ENCODE results near the gene SUGCT.

DNA sequence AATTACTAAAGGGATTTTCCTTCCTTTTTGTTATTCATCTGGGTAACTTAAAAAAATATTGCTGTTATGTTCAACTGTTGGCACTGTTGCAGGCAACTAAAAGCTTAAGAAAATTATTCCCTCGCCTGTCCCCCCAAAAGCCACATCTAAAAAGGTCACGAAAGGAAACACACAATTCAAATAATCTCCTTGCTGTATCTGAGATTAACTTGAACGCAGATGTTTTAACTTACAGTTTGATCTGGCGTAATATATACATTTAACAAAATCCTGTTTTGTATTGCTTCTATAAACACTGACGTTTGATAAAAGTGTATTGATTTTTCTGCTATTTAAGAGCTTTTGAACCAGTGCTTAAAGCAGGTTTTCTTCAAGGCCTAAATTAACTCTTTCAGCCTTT is 432.1 kb downstream of the SUGCT start:
- TF ChIP-seq, protein P1, sequence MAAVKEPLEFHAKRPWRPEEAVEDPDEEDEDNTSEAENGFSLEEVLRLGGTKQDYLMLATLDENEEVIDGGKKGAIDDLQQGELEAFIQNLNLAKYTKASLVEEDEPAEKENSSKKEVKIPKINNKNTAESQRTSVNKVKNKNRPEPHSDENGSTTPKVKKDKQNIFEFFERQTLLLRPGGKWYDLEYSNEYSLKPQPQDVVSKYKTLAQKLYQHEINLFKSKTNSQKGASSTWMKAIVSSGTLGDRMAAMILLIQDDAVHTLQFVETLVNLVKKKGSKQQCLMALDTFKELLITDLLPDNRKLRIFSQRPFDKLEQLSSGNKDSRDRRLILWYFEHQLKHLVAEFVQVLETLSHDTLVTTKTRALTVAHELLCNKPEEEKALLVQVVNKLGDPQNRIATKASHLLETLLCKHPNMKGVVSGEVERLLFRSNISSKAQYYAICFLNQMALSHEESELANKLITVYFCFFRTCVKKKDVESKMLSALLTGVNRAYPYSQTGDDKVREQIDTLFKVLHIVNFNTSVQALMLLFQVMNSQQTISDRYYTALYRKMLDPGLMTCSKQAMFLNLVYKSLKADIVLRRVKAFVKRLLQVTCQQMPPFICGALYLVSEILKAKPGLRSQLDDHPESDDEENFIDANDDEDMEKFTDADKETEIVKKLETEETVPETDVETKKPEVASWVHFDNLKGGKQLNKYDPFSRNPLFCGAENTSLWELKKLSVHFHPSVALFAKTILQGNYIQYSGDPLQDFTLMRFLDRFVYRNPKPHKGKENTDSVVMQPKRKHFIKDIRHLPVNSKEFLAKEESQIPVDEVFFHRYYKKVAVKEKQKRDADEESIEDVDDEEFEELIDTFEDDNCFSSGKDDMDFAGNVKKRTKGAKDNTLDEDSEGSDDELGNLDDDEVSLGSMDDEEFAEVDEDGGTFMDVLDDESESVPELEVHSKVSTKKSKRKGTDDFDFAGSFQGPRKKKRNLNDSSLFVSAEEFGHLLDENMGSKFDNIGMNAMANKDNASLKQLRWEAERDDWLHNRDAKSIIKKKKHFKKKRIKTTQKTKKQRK (IDR thresholded peaks at IDR 0.05; ENCODE audit: low read length): no peak
- TF ChIP-seq KLF13 (CRISPR knock-in tag; IDR thresholded peaks at IDR 0.05) (no peak), ZNF572 (CRISPR knock-in tag; IDR thresholded peaks at IDR 0.05) (no peak), POLR2AphosphoS5 (IDR thresholded peaks at IDR 0.05; ENCODE audit: low read depth, low read length) (no peak), CBX5 (CRISPR knock-in tag; IDR thresholded peaks at IDR 0.05; ENCODE audit: borderline replicate concordance) (no peak), MED8 (CRISPR knock-in tag; IDR thresholded peaks at IDR 0.05; ENCODE audit: insufficient replicate concordance) (no peak), SUZ12 (IDR thresholded peaks at IDR 0.05; ENCODE audit: low read depth, low read length) (no peak), GTF3A (CRISPR knock-in tag; conservative IDR thresholded peaks at IDR 0.05) (no peak)
- TF ChIP-seq, protein P2, sequence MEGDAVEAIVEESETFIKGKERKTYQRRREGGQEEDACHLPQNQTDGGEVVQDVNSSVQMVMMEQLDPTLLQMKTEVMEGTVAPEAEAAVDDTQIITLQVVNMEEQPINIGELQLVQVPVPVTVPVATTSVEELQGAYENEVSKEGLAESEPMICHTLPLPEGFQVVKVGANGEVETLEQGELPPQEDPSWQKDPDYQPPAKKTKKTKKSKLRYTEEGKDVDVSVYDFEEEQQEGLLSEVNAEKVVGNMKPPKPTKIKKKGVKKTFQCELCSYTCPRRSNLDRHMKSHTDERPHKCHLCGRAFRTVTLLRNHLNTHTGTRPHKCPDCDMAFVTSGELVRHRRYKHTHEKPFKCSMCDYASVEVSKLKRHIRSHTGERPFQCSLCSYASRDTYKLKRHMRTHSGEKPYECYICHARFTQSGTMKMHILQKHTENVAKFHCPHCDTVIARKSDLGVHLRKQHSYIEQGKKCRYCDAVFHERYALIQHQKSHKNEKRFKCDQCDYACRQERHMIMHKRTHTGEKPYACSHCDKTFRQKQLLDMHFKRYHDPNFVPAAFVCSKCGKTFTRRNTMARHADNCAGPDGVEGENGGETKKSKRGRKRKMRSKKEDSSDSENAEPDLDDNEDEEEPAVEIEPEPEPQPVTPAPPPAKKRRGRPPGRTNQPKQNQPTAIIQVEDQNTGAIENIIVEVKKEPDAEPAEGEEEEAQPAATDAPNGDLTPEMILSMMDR (CRISPR knock-in tag; IDR thresholded peaks at IDR 0.05): no peak
- TF ChIP-seq, protein P3, sequence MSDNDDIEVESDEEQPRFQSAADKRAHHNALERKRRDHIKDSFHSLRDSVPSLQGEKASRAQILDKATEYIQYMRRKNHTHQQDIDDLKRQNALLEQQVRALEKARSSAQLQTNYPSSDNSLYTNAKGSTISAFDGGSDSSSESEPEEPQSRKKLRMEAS (IDR thresholded peaks at IDR 0.05): no peak
